ENCODE results near the gene PDE6B. TPM values are rescaled to one million over a fixed set of nuclear protein-coding genes. Genes with fewer than 3 reads are reported as not detected.
A peak's percentile ranks its signal among the peaks of the same experiment; 100 is the strongest.

PDE6B gene
- total RNA-seq, 1 experiment from 2014 or later, result not detected

DNA sequence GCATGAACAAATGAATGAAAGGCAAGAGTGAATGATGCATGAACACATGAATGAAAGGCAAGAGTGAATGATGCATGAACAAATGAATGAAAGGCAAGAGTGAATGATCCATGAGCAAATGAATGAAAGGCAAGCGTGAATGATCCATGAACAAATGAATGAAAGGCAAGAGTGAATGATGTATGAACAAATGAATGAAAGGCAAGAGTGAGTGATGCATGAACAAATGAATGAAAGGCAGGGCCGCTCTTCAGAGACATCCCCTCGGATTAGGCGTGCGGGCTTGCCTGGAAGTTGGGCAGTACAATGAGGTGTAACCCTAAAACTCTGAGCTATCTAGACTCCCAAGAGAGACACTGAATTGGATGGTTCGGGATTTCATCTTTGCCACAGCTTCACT is 84.0 kb downstream of the PDE6B start:
- no peak overlapping the region for H3K27ac Mint-ChIP-seq (ENCODE audit: unreplicated experiment)
- BruUV-seq (replicated peaks), result TSS peak; percentile 60
- H3K4me3 Mint-ChIP-seq (ENCODE audit: unreplicated experiment), result no peak overlapping the region
- Histone ChIP-seq H3K4me3 (ENCODE audit: low read depth, low read length) (no peak overlapping the region), H3K4me1 (no peaks in the 10 kb centered on the region), H3K27me3 (replicated peaks; ENCODE audit: control insufficient read depth, insufficient read depth, low read length) (no peaks in the 10 kb centered on the region), H3K9me3 (no peaks in the 10 kb centered on the region), H3K36me3 (ENCODE audit: control insufficient read depth, insufficient read depth, low read length) (peaks cover 1% of the 10 kb centered on the region; the same call in 1 of the 2 replicates)
- CTCF ChIA-PET, result no interaction called here
- intact Hi-C loops (cut with micrococcal nuclease; ENCODE audit: unreplicated experiment), result no loop called here
- TF ChIP-seq, protein P1, sequence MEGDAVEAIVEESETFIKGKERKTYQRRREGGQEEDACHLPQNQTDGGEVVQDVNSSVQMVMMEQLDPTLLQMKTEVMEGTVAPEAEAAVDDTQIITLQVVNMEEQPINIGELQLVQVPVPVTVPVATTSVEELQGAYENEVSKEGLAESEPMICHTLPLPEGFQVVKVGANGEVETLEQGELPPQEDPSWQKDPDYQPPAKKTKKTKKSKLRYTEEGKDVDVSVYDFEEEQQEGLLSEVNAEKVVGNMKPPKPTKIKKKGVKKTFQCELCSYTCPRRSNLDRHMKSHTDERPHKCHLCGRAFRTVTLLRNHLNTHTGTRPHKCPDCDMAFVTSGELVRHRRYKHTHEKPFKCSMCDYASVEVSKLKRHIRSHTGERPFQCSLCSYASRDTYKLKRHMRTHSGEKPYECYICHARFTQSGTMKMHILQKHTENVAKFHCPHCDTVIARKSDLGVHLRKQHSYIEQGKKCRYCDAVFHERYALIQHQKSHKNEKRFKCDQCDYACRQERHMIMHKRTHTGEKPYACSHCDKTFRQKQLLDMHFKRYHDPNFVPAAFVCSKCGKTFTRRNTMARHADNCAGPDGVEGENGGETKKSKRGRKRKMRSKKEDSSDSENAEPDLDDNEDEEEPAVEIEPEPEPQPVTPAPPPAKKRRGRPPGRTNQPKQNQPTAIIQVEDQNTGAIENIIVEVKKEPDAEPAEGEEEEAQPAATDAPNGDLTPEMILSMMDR (IDR thresholded peaks at IDR 0.05; ENCODE audit: insufficient read depth in 1 of 2, low read depth in 1 of 2, low read length in 1 of 2, severe bottlenecking in 1 of 2, unreplicated experiment in 1 of 2), result no peak
- H3K27me3 Mint-ChIP-seq (ENCODE audit: insufficient read depth, unreplicated experiment), result no peaks in the 10 kb centered on the region
- peaks cover 38% of the 10 kb centered on the region for H3K36me3 Mint-ChIP-seq (ENCODE audit: insufficient read depth, unreplicated experiment)
- H3K4me1 Mint-ChIP-seq (ENCODE audit: low read depth, unreplicated experiment), result no peaks in the 10 kb centered on the region
- POLR2A ChIA-PET, result no interaction called here
- no peaks in the 10 kb centered on the region for H3K9me3 Mint-ChIP-seq (ENCODE audit: unreplicated experiment)
- no peak for DNase-seq

- no peak overlapping the region for H3K4me3 Mint-ChIP-seq (ENCODE audit: unreplicated experiment)
- H3K9me3 Mint-ChIP-seq (ENCODE audit: unreplicated experiment), result no peaks in the 10 kb centered on the region
Measured at GRCh38 chr4:710116-710515, 84.7 kb downstream of the PDE6B start.

DNA sequence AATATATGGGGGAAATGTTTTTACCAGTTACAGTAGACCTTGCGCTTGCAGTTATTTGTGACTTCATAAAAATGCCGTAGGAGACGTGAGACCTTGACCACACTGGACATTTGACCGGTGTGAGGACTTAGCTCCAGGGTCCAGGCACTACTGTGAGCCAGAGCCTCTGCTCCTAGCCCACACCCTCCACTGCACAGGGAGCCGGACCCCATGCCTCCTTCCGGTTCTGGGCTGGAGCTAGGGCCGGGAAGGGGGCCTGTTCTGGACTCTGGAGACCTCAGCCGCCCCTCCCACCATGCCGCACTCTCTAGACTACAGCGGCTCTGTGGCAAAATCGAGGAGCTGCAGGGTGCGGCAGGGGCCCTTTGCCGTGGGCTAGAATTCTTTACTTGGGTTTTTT is 85.5 kb downstream of the PDE6B start:
- POLR2A ChIA-PET, result no interaction called here
- intact Hi-C loops (cut with micrococcal nuclease; ENCODE audit: unreplicated experiment), result no loop called here
- Histone ChIP-seq H3K36me3 (ENCODE audit: control insufficient read depth, insufficient read depth, low read length) (peaks cover 1% of the 10 kb centered on the region; the same call in 1 of the 2 replicates), H3K4me3 (ENCODE audit: low read depth, low read length) (no peak overlapping the region), H3K27me3 (replicated peaks; ENCODE audit: control insufficient read depth, insufficient read depth, low read length) (no peaks in the 10 kb centered on the region), H3K4me1 (no peaks in the 10 kb centered on the region), H3K9me3 (no peaks in the 10 kb centered on the region)
- H3K36me3 Mint-ChIP-seq (ENCODE audit: insufficient read depth, unreplicated experiment), result peaks cover 36% of the 10 kb centered on the region
- no peaks in the 10 kb centered on the region for H3K9me3 Mint-ChIP-seq (ENCODE audit: unreplicated experiment)
- BruUV-seq (replicated peaks), result no TSS peak
- DNase-seq, result no peak
- H3K27me3 Mint-ChIP-seq (ENCODE audit: insufficient read depth, unreplicated experiment), result no peaks in the 10 kb centered on the region
- TF ChIP-seq, protein P1 (IDR thresholded peaks at IDR 0.05; ENCODE audit: insufficient read depth in 1 of 2, low read depth in 1 of 2, low read length in 1 of 2, severe bottlenecking in 1 of 2, unreplicated experiment in 1 of 2), result no peak
- H3K4me1 Mint-ChIP-seq (ENCODE audit: low read depth, unreplicated experiment), result no peaks in the 10 kb centered on the region
- H3K4me3 Mint-ChIP-seq (ENCODE audit: unreplicated experiment), result no peak overlapping the region
- CTCF ChIA-PET, result no interaction called here
- no peak overlapping the region for H3K27ac Mint-ChIP-seq (ENCODE audit: unreplicated experiment)

More at GRCh38 chr4:710116-710515, 84.7 kb downstream of the PDE6B start:
- no peak for DNase-seq
- no peak overlapping the region for H3K4me3 ChIP-seq (ENCODE audit: low read depth, low read length)
- no TSS peak for BruUV-seq (replicated peaks)
- no peaks in the 10 kb centered on the region for H3K27me3 ChIP-seq (replicated peaks; ENCODE audit: control insufficient read depth, insufficient read depth, low read length)
- no peaks in the 10 kb centered on the region for H3K4me1 ChIP-seq
- H3K27ac Mint-ChIP-seq (ENCODE audit: unreplicated experiment), result no peak overlapping the region
- no peaks in the 10 kb centered on the region for H3K4me1 Mint-ChIP-seq (ENCODE audit: low read depth, unreplicated experiment)
- H3K9me3 ChIP-seq, result no peaks in the 10 kb centered on the region
- ChIA-PET CTCF (no interaction called here), POLR2A (no interaction called here)
- no peaks in the 10 kb centered on the region for H3K27me3 Mint-ChIP-seq (ENCODE audit: insufficient read depth, unreplicated experiment)
- H3K36me3 ChIP-seq (ENCODE audit: control insufficient read depth, insufficient read depth, low read length), result peaks cover 1% of the 10 kb centered on the region; the same call in 1 of the 2 replicates
- H3K36me3 Mint-ChIP-seq (ENCODE audit: insufficient read depth, unreplicated experiment), result peaks cover 35% of the 10 kb centered on the region
- TF ChIP-seq, protein P1 (IDR thresholded peaks at IDR 0.05; ENCODE audit: insufficient read depth in 1 of 2, low read depth in 1 of 2, low read length in 1 of 2, severe bottlenecking in 1 of 2, unreplicated experiment in 1 of 2), result no peak
- intact Hi-C loops (cut with micrococcal nuclease; ENCODE audit: unreplicated experiment), result no loop called here
